ENCODE measurements around the gene MYMK.

GRCh38 chr9:133554729-133555128 is 30.0 kb upstream of the MYMK start:
- TF ChIP-seq CTCF (conservative IDR thresholded peaks at IDR 0.05; ENCODE audit: low read depth in 2 of 2): no peak
- no peak for TF ChIP-seq EZH2 (IDR thresholded peaks at IDR 0.05; ENCODE audit: low read depth, unreplicated experiment)
- no peak for TF ChIP-seq POLR2AphosphoS5 (IDR thresholded peaks at IDR 0.05; ENCODE audit: low read depth)
- TF ChIP-seq ZNF331 (CRISPR knock-in tag; IDR thresholded peaks at IDR 0.05; ENCODE audit: low read depth): no peak
- TF ChIP-seq ETS1 (IDR thresholded peaks at IDR 0.05): no peak
- no peak for TF ChIP-seq REST (IDR thresholded peaks at IDR 0.05; ENCODE audit: unreplicated experiment)
- no peak for TF ChIP-seq NANOG (IDR thresholded peaks at IDR 0.05; ENCODE audit: borderline replicate concordance)
- TF ChIP-seq CREB1 (CRISPR knock-in tag; IDR thresholded peaks at IDR 0.05; ENCODE audit: low read depth): no peak
- TF ChIP-seq JUNB (IDR thresholded peaks at IDR 0.05; ENCODE audit: unreplicated experiment): no peak
- TF ChIP-seq ZNF114 (CRISPR knock-in tag; IDR thresholded peaks at IDR 0.05): no peak
- TF ChIP-seq EZH2phosphoT487 (IDR thresholded peaks at IDR 0.05; ENCODE audit: unreplicated experiment): no peak
- TF ChIP-seq ZNF462 (CRISPR knock-in tag; IDR thresholded peaks at IDR 0.05): no peak
- no peak for TF ChIP-seq STAT1 (IDR thresholded peaks at IDR 0.05; ENCODE audit: unreplicated experiment)

Data from GM23338 (cell line).